NCI-H2227 (cell line): ENCODE data around the gene ROR1.
"Not testable (repeated sequence)": the region's sequence is repeated elsewhere in the genome, so short reads cannot be mapped to it uniquely, and the experiment has no call there.

ENCODE experiments used
- DNase-seq: peaks from one replicate; lab custom pipeline; 2025; ENCODE audit not compliant: unreplicated experiment; lab: John Stamatoyannopoulos, UW

Gene ROR1

DNA sequence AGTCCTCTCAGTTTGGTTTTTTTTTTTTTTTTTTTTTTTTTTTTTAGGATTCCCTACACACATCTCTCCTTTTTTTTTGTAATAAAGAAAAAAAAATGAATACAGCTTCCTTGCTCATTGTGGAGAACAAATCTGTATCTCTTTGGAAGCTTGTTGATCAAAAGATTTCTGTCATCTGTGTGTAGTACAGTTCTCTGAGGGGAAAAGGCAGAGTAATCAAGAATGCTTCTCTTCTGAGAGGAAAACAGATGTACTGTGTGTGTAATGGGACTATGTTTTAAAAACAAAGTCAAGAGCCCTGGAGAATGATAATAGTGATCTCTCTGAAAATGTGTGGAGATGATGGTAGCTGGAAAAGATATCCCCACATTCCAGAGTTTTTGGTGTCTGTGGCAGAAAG lies 16.5 kb upstream of the ROR1 start:
- DNase-seq: no peak

- peak; percentile 46 for DNase-seq
Measured at GRCh38 chr1:63758791-63759190, 15.0 kb upstream of the ROR1 start.

DNA sequence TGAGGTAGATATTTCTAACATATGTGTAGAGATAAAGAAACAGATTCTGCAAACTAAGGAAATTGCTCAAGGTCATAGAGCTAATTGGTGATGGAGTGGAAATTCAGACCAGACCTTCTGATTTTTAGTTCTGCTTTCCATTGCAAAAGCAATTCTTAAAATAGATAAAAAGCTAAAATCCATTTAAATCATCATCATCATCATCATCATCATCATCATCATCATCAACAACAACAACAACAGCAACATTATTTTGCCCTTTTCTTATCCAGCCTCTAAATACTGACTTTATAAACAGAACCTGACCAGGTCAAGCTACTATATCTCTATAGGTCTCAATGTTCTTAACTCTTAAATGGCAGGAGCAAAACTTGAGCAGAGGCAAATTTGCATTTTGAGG lies 14.0 kb upstream of the ROR1 start:
- DNase-seq: no peak

DNA sequence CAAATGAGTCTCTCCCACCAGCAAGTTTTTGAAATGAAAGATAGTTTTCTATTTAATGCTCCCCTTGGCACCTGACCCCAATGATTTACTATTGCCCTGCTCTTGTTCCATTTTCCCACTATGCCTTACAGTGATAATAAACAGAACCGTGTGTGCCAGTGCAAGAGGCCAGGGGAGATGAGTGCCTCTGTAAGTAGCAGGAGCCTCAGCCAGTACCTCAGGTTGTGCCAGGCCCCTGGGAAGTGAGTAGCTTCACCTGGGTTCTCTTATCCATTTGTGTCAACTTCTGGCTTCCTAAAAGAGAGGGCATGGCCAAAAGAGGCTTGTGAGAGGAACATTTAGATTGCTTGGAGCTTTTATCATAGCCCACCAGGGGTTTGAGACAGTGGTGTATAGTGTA lies 3.4 kb upstream of the ROR1 start:
- no peak for DNase-seq

- DNase-seq: no peak
Measured at GRCh38 chr1:63772201-63772600, 1.6 kb upstream of the ROR1 start.

DNA sequence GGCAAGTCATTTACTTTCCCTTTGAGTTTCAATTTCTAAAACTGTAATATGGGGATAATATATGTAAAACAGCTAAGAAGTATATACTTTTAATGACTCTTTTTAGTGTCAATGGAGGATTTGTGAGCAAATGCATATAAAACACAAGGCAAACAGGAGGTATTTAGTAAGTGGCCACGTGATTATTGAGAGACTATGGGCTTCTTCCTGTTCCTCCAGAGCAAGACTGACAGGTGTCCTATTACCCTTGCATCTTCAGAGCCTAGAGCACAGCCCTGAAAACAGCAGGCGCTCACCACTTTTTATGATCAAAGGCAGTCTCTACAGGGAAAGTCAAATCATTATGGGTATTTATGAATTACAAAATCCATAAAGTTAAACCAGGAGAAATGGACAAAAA lies 941 bp upstream of the ROR1 start:
- DNase-seq: no peak

- DNase-seq: no peak
Measured at GRCh38 chr1:63773496-63773814, 362 bp upstream of the ROR1 start.

DNA sequence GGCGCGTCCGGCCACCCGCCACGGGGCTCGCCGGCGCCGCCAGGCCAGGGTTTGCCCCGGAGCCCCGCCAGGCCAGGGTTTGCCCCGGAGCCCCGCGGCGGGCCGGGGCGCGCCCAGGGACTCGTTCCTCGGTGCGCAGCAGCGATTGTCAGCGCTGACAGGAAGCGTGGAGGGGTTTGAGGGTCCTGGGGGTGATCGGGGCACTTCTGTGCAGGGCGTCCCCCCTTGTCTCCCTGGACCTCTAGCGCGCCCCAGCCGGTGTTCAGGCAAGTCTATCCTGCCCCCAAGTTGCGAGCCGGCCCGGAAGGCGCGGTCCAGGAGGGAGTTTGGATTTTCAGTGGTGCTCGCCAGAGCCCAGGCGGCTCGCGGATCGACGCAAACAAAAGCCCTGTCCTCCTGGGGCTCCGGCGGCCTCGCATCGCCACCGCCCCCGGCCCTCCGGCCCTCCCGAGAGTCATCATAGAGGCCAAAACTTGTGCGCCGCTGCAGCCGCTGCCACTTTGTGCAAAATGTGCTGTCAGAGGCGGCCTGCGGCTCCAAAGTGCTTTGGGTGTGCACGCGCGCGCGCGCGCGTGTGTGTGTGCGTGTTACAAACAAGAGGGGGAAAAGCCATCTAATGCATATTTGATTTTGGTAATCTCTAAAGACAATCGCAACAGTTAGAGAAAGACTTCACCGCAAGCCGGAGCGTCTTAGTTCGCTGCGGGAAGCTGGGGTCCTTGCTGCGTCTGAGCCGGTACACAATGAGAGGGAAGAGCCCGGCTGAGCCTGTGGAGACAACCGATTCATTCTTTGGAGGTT lies 1.0 kb downstream of the ROR1 start:
- peak; percentile 55 for DNase-seq

GRCh38 chr1:63775418-63776127 lies 1.8 kb downstream of the ROR1 start:
- DNase-seq: no peak

- no peak for DNase-seq
Measured at GRCh38 chr1:63777286-63777685, 3.5 kb downstream of the ROR1 start.

DNA sequence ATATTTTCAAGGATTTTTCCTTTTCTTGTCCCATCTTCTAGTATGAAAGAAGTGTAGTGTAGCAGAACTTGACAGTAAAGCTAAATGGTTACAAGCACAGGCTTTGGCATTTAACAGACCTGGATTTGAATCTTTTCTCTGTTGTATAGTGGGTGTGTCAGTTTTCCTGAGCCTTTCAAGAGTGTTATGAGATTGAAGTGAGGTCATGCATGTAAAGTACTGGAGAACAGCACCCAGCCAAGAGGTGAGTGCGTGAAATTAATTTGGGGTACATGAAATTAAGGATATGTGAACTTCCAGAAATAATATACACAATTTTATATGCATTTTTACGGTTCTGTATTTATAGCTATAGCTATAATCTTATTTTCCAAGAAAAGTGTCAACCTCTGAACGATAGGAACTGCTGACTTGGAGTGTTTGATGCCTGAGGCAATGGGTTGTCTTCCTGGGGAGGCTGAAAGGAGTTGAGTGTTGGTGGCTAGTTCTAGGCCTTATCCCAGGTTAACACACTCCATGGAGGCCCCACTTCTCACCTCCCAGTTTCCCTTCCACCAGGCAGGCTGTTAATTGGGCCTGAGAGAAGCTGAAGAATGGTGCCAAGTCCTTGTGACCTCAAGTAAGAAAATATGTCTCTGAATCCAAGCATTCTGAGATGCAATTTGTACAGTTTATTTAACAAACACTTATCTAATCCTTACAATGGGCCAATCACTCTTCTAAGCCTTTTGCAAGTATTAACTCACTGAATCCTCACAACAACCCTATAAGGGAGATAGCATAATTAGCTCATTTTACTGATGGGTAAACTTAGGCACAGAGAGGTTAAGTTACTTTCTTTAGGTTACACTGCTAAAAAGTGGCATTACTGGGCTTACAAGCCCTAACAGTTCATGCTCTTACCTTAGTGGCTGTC lies 4.4 kb downstream of the ROR1 start:
- no peak for DNase-seq

GRCh38 chr1:63779338-63780211 lies 5.8 kb downstream of the ROR1 start:
- no peak for DNase-seq

GRCh38 chr1:63780565-63780964 lies 6.7 kb downstream of the ROR1 start:
- no peak for DNase-seq

DNA sequence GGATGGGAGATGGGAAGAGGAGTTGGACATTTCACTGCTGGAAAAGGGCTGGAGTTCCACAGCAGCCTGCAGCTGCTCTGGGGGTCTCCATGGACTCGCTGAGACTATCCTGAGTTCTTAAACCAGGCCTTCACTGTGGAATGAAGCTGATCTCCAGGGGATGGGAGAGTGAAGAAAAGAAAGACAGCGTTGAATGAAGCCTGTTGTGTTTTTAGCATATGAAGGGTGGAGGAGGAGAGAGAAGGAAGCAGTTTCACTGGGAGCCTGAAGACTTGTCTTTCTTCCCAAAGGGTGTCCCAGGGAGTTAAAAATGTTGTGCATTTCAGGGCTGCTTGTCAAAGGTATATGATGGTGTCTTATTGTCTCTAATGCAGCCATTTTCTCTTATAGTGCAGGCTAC lies 9.2 kb downstream of the ROR1 start:
- no peak for DNase-seq

DNA sequence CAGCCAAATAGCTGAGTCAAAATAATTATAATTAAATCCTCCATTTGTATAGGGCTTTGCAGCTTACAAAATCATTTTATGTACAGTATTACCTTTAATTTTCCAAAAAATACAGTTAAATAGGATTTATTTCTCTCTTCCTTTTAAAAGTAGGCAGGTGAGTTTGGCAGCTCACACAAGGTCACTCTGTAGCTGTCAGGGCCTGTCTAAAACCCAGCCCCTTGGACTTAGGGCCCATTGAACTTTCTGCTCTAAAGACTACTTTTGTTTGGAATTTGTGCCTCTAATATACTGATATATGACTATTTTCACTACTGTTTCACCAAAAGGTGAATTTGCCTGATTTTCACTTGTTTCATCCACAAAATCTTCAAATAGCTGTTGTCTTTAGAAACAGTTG lies 10.3 kb downstream of the ROR1 start:
- DNase-seq: no peak

GRCh38 chr1:63784489-63785390 lies 10.9 kb downstream of the ROR1 start:
- DNase-seq: peak; percentile 10

DNA sequence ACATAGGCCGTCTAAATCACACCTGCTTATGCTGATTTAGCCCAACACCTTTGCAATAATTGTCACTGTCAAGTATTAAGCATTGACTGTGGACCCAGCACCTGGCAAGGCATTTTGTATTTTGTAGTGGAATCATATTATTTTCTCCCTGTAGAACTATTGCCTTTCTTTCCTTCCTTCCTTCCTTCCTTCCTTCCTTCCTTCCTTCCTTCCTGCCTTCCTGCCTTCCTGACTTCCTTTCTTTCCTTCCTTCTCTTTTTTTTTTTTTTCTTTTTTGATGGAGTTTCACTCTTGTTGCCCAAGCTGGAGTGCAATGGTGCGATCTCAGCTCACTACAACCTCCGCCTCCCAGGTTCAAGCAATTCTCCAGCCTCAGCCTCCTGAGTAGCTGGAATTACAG lies 13.5 kb downstream of the ROR1 start:
- DNase-seq: not testable (repeated sequence)

- no peak for DNase-seq
Measured at GRCh38 chr1:63787875-63788274, 14.1 kb downstream of the ROR1 start.

- no peak for DNase-seq
Measured at GRCh38 chr1:63789856-63790605, 16.2 kb downstream of the ROR1 start.
